GM21423 (cell line): Measurements from ENCODE around the gene CLTA.
"Not testable (repeated sequence)": the region's sequence is repeated elsewhere in the genome, so short reads cannot be mapped to it uniquely, and the experiment has no call there.

Experiments
- ATAC-seq: cut with Tn5 transposase; IDR thresholded peaks from one replicate; pipeline ENCODE4 v1.9.1; 2021; ENCODE audit warnings: mild to moderate bottlenecking, moderate library complexity; ENCODE audit not compliant: unreplicated experiment

CLTA gene

GRCh38 chr9:36158122-36158521, 32.6 kb upstream of the CLTA start:
- ATAC-seq: no peak

GRCh38 chr9:36158917-36159316, 31.8 kb upstream of the CLTA start:
- no peak for ATAC-seq

GRCh38 chr9:36159509-36159908, 31.2 kb upstream of the CLTA start:
- ATAC-seq: not testable (repeated sequence)

GRCh38 chr9:36160126-36160525, 30.6 kb upstream of the CLTA start:
- ATAC-seq: not testable (repeated sequence)

GRCh38 chr9:36161187-36161586, 29.5 kb upstream of the CLTA start:
- ATAC-seq: no peak

- no peak for ATAC-seq
Measured at GRCh38 chr9:36162211-36162738, 28.4 kb upstream of the CLTA start.

- ATAC-seq: no peak
Measured at GRCh38 chr9:36163049-36163785, 27.5 kb upstream of the CLTA start.

- ATAC-seq: no peak
Measured at GRCh38 chr9:36163786-36164170, 26.9 kb upstream of the CLTA start.

- ATAC-seq: no peak
Measured at GRCh38 chr9:36164372-36164771, 26.3 kb upstream of the CLTA start.

- no peak for ATAC-seq
Measured at GRCh38 chr9:36164989-36165388, 25.7 kb upstream of the CLTA start.

GRCh38 chr9:36165826-36166167, 24.9 kb upstream of the CLTA start:
- ATAC-seq: no peak

- no peak for ATAC-seq
Measured at GRCh38 chr9:36166168-36166927, 24.4 kb upstream of the CLTA start.

GRCh38 chr9:36169166-36169565, 21.6 kb upstream of the CLTA start, which contains the start of gene CCIN:
CCIN (plus strand) TSS chr9:36169388; CDS start chr9:36169503, 115 bp downstream.
- ATAC-seq: no peak

GRCh38 chr9:36169708-36170107, 21.0 kb upstream of the CLTA start:
- ATAC-seq: no peak

- ATAC-seq: no peak
Measured at GRCh38 chr9:36170531-36170930, 20.2 kb upstream of the CLTA start.

GRCh38 chr9:36173861-36174260, 16.9 kb upstream of the CLTA start:
- ATAC-seq: no peak

- ATAC-seq: no peak
Measured at GRCh38 chr9:36174271-36174670, 16.4 kb upstream of the CLTA start.

GRCh38 chr9:36174731-36175130, 16.0 kb upstream of the CLTA start:
- ATAC-seq: no peak

- not testable (repeated sequence) for ATAC-seq
Measured at GRCh38 chr9:36175209-36175608, 15.5 kb upstream of the CLTA start.

- not testable (repeated sequence) for ATAC-seq
Measured at GRCh38 chr9:36176496-36176895, 14.2 kb upstream of the CLTA start.

GRCh38 chr9:36177571-36177970, 13.2 kb upstream of the CLTA start:
- ATAC-seq: no peak

- ATAC-seq: not testable (repeated sequence)
Measured at GRCh38 chr9:36180243-36180642, 10.5 kb upstream of the CLTA start.
